Mammary epithelial cell (primary cell): ENCODE data around the gene KLK2.

Experiments used
- EZH2 ChIP-seq: IDR thresholded peaks from 2 replicates; pipeline ENCODE4 v1.6.1; 2012; ENCODE audit warnings: low read length, inconsistent platforms, borderline replicate concordance
- TF ChIP-seq, protein P1 (sequence below), 2 donors: IDR thresholded peaks in 1 of 2; conservative IDR thresholded peaks in 1 of 2; 2 replicates each; pipeline ENCODE4 v1.5.1; 2011 to 2012; ENCODE audit warnings: inconsistent platforms in 2 of 2, low read length in 2 of 2, mild to moderate bottlenecking in 2 of 2, control low read depth in 1 of 2, low read depth in 1 of 2; ENCODE audit not compliant: insufficient read depth in 1 of 2; ENCODE audit errors: extremely low read depth in 1 of 2

DNA sequence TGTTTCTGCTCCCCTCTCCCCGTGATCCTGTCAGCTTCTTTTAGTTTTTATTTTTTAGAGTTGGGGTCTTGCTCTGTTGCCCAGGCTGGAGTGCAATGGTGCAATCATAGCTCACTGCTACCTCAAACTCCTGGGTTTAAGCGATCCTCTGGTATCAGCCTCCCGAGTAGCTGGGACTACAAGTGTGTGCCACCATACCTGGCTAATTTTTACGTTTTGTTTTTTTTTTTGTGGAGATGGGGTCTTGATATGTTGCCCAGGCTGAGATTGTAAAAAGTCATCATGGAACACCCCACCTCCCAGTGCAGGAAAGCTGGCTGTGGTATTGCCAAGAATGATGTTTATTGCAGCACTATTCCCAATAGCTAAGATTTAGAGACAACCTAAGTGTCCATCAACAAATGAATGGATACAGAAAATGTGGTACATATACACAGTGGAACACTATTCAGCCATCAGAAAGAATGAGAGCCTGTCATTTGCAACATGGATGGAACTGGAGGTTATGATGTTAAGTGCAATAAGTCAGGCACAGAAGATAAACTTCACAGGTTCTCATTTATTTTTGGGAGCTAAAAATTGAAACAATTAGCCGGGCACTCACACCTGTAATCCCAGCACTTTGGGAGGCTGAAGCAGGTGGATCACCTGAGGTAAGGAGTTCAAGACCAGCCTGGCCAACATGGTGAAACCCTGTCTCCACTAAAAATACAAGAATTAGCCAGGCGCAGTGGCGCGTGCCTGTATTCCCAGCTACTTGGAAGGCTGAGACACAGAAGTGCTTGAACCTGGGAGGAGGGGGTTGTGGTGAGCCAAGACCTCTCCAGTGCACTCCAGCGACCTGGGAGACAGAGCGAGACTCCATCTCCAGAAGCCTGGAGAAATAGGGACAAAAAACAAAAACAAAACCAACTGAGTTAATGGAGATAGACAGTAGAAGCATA lies 33.3 kb upstream of the KLK2 start:
- TF ChIP-seq, protein P1, sequence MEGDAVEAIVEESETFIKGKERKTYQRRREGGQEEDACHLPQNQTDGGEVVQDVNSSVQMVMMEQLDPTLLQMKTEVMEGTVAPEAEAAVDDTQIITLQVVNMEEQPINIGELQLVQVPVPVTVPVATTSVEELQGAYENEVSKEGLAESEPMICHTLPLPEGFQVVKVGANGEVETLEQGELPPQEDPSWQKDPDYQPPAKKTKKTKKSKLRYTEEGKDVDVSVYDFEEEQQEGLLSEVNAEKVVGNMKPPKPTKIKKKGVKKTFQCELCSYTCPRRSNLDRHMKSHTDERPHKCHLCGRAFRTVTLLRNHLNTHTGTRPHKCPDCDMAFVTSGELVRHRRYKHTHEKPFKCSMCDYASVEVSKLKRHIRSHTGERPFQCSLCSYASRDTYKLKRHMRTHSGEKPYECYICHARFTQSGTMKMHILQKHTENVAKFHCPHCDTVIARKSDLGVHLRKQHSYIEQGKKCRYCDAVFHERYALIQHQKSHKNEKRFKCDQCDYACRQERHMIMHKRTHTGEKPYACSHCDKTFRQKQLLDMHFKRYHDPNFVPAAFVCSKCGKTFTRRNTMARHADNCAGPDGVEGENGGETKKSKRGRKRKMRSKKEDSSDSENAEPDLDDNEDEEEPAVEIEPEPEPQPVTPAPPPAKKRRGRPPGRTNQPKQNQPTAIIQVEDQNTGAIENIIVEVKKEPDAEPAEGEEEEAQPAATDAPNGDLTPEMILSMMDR (conservative IDR thresholded peaks at IDR 0.05 in 1 of 2, IDR thresholded peaks at IDR 0.05 in 1 of 2; ENCODE audit: extremely low read depth in 1 of 2, insufficient read depth in 1 of 2, low read depth in 1 of 2, low read length in 2 of 2) = no peak
- TF ChIP-seq EZH2 = no peak
